Stimulated activated CD4-positive, alpha-beta T cell treated with anti-CD3 and anti-CD28 coated beads, Interleukin-2, amount 100 ng/mL, for 24 hours (primary cell): ENCODE results near the gene CROCC2.

ENCODE experiments used
- DNase-seq, 2 donors: peaks; one replicate each; pipeline ENCODE4 v3.0.0-alpha.2; 2020

CROCC2 gene

GRCh38 chr2:241003830-241004564 is 97.9 kb downstream of the CROCC2 start:
- DNase-seq, result no peak

GRCh38 chr2:241005569-241005968 is 99.4 kb downstream of the CROCC2 start:
- no peak for DNase-seq

GRCh38 chr2:241006412-241006811 is 100.3 kb downstream of the CROCC2 start:
- DNase-seq, result no peak

GRCh38 chr2:241007111-241007510 is 101.0 kb downstream of the CROCC2 start:
- no peak for DNase-seq

GRCh38 chr2:241007880-241008710 is 102.0 kb downstream of the CROCC2 start:
- DNase-seq, result peak in 1 of 2 donors; percentile 9

- DNase-seq, result peak in 1 of 2 donors; percentile 16
Measured at GRCh38 chr2:241008711-241009121, 102.6 kb downstream of the CROCC2 start.

- no peak for DNase-seq
Measured at GRCh38 chr2:241009191-241009590, 103.1 kb downstream of the CROCC2 start.

- peak; percentile 36 to 38 for DNase-seq
Measured at GRCh38 chr2:241009601-241010530, 103.7 kb downstream of the CROCC2 start.

- peak in 1 of 2 donors; percentile 16 for DNase-seq
Measured at GRCh38 chr2:241010531-241011295, 104.6 kb downstream of the CROCC2 start.

GRCh38 chr2:241011296-241011600 is 105.1 kb downstream of the CROCC2 start:
- peak in 1 of 2 donors; percentile 13 for DNase-seq

- DNase-seq, result peak in 1 of 2 donors; percentile 15
Measured at GRCh38 chr2:241011751-241012510, 105.8 kb downstream of the CROCC2 start.

- peak in 1 of 2 donors; percentile 9 for DNase-seq
Measured at GRCh38 chr2:241014224-241014623, 108.1 kb downstream of the CROCC2 start.

GRCh38 chr2:241014764-241015163 is 108.6 kb downstream of the CROCC2 start:
- DNase-seq, result no peak

- DNase-seq, result peak in 1 of 2 donors; percentile 6
Measured at GRCh38 chr2:241015439-241015838, 109.3 kb downstream of the CROCC2 start.

- DNase-seq, result peak in 1 of 2 donors; percentile 11
Measured at GRCh38 chr2:241017228-241017940, 111.2 kb downstream of the CROCC2 start.

- DNase-seq, result peak in 1 of 2 donors; percentile 15
Measured at GRCh38 chr2:241018051-241018891, 112.1 kb downstream of the CROCC2 start.

- no peak for DNase-seq
Measured at GRCh38 chr2:241019441-241020139, 113.5 kb downstream of the CROCC2 start.

GRCh38 chr2:241020201-241020600 is 114.1 kb downstream of the CROCC2 start:
- no peak for DNase-seq

- DNase-seq, result no peak
Measured at GRCh38 chr2:241020629-241021190, 114.6 kb downstream of the CROCC2 start.
